ENCODE data around the gene CX3CL1.
A peak's percentile ranks its signal among the peaks of the same experiment; 100 is the strongest.
"Not testable (repeated sequence)": the region's sequence is repeated elsewhere in the genome, so short reads cannot be mapped to it uniquely, and the experiment has no call there.

The CX3CL1 gene

DNA sequence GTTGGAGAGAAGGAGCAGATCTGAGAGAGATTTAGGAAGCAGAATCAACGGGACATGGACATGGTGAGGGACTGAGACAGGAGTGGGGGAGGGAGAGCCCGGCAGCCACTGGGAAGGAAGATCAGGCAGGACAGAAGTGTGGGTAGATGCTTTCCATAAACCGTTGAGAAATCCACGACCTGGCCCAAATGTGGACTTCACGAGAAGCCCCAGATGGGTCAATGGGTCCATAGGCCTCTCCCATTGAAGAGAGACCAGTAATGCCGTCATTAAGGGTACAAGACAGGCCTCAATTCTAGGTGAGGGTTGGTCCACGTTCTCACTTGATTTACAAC lies 14.2 kb upstream of the CX3CL1 start:
- no peak for DNase-seq

DNA sequence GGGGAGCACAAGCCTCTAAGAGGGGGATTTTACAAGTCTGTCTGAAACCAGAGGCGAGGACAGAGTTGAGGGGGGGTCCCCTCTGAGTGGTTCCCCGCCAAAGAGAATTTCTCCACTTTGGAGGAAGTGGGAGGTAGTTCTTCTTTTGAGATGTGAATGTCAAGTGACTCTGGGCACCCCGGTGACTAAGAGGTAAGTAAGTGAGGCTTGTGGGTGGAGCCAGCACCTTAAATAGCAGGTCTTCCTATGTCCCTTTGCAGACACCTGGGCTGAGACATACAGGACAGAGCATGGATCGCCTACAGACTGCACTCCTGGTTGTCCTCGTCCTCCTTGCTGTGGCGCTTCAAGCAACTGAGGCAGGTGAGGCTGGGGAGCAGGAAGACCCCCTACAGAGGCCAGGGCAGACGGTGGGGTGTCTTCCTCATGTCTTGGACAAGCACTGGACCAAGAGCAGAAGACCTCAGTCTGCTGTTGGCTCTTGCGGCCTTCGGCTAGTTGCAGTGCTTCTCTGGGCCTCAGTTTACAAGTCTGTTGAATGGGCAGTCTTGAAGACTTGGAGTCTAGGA lies 13.7 kb upstream of the CX3CL1 start, which contains the start of gene CCL22:
CCL22 (plus strand) TSS at position 257 of the 569 bp plus-strand sequence; CDS start at position 291, 34 bp downstream.
- DNase-seq: peak in 1 of 2 donors; percentile 28

- DNase-seq: no peak
Observed at GRCh38 chr16:57360321-57360935, 11.9 kb upstream of the CX3CL1 start.

DNA sequence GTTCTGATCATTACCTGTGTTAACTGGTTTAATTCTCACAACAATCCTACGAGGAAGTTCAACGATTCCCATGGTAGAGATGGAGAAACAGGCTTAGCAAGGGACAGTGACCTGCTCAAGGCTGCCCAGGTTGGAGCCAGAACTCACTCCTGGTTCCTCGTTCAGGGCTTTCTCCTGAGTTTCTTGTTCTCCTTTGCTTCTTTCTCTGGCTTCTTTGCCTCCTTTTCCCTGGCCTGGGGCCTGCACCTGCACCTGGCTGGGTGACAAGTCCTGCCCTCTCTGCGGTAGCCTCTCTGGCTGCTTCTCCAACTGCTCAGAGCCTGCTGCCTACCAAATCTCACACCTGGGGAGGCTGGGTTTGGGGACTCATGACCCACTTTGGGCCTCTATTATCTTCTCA lies 10.9 kb upstream of the CX3CL1 start:
- DNase-seq: no peak

GRCh38 chr16:57364143-57364542 lies 8.1 kb upstream of the CX3CL1 start:
- DNase-seq: no peak

- DNase-seq: no peak
Observed at GRCh38 chr16:57366544-57367040, 5.7 kb upstream of the CX3CL1 start.

DNA sequence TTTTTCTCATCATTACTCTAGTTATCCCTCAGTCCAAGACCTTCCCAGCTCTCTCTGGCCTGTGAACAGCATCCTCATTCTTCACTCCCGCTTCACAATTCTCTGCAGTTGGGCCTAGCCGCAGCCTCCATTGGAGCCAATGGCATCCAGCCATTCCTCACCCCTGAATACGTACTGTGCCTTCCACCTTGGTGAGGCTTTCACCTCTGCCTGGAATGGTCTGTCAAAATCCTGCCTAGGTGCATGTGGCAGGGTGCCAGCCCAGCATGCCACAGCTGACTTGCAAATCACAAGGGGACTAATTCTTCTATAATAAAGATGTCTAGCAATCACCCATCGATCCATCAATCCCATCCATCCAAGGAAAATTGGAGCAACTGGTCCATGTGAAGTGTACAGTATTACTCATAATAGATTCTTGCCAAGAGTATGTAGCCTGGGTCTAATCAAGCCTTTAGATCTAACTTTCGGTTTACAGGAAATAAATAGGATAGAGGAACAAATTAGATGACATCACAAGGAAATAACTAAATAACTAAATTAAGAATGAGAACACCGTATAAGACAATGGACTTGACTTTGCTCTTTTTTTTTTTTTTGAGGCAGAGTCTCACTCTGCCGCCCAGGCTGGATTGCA lies 5.1 kb upstream of the CX3CL1 start:
- DNase-seq: no peak

GRCh38 chr16:57371494-57372371 lies 557 bp upstream of the CX3CL1 start:
- no peak for DNase-seq

DNA sequence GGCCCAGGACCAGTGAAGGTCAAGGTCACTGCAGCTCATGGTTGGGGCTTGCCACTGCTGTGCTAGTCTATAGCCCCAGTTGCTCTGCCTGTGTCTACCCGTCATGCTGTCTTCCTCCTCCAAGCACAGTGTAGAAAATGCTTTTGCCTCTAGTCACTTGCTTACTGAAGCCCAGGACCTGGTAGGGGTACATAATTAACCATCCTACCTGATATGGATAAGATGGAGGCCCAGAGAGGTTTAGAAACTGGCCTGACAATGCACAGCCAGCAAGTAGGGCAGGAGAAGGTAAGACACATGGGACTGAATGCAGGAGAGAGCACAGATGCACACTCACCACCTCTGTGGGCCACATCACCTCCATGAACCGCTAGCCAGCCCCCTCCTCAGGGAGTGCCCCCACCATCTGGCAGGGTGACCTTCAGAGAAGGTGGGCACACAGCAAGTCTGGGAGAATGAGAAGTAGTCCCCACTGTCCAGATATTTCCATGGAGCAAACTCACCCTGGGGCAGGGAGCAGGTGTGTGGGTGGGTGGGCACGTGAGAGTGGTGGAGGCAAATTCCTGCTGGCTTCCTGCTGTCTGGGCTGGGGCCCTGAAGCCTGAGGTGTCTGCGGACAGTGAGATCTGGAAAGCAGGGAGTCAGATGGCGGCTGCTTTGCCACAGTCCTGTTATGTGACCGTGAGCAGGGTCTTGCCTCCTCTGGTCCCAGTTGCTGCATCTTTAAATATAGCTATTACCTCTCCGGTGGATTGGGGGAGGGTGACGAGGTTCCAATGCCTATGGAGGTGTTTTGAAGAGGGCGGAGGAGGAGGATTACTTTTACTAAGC lies 1.0 kb downstream of the CX3CL1 start:
- DNase-seq: no peak

GRCh38 chr16:57374067-57374534 lies 1.8 kb downstream of the CX3CL1 start:
- DNase-seq: no peak

- not testable (repeated sequence) for DNase-seq
Observed at GRCh38 chr16:57374925-57375465, 2.7 kb downstream of the CX3CL1 start.

DNA sequence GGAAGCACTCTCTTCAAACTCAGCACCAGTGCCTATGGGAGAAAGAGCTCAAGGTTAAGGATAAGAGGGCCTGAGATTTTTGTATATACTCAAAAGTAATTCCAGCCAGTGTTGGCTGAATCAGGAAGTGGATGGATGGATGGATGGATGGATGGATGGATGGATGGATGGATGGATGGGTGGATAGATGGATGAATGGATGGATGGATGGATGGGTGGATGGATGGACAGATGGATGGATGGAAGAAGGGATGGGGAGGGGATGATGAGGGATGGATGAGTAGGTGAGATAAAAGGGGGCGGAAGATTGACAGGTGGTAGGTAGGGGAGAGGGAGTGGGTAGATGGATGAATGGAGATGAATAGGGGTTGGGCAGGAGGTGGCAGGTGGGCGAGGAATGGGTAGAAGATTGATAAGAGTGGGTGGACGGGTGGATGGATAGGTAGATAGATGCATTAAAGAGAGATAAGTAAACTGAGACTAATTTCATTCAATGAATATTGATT lies 4.1 kb downstream of the CX3CL1 start:
- no peak for DNase-seq

GRCh38 chr16:57377080-57377841 lies 5.0 kb downstream of the CX3CL1 start:
- no peak for DNase-seq

DNA sequence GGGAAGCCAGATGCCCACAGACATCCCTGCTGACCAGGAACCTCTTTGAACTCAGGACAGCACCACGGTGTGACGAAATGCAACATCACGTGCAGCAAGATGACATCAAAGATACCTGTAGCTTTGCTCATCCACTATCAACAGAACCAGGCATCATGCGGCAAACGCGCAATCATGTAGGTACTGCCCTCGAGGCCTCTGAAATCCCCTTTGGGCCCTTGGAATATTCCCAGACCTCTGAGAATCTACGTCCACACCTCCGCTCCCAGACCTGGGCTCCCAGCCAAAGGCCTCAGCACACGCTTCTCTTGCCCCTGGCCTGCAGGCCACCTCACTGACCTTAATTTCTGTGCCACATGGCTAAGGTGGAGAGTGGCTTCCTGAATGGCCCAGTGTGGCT lies 7.3 kb downstream of the CX3CL1 start:
- DNase-seq: no peak

- no peak for DNase-seq
Observed at GRCh38 chr16:57380671-57381462, 8.6 kb downstream of the CX3CL1 start.

- DNase-seq: no peak
Observed at GRCh38 chr16:57381791-57382534, 9.7 kb downstream of the CX3CL1 start.

DNA sequence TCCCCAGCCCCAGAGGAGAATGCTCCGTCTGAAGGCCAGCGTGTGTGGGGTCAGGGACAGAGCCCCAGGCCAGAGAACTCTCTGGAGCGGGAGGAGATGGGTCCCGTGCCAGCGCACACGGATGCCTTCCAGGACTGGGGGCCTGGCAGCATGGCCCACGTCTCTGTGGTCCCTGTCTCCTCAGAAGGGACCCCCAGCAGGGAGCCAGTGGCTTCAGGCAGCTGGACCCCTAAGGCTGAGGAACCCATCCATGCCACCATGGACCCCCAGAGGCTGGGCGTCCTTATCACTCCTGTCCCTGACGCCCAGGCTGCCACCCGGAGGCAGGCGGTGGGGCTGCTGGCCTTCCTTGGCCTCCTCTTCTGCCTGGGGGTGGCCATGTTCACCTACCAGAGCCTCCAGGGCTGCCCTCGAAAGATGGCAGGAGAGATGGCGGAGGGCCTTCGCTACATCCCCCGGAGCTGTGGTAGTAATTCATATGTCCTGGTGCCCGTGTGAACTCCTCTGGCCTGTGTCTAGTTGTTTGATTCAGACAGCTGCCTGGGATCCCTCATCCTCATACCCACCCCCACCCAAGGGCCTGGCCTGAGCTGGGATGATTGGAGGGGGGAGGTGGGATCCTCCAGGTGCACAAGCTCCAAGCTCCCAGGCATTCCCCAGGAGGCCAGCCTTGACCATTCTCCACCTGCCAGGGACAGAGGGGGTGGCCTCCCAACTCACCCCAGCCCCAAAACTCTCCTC lies 10.4 kb downstream of the CX3CL1 start:
- no peak for DNase-seq
